Bronchial epithelial cell (primary cell): ENCODE measurements around the gene KHK. TPM values are rescaled to one million over a fixed set of nuclear protein-coding genes. Genes with fewer than 3 reads are reported as not detected.
"Not testable (repeated sequence)": the region's sequence is repeated elsewhere in the genome, so short reads cannot be mapped to it uniquely, and the experiment has no call there.

ENCODE experiments used
- DNase-seq: peaks from one replicate; pipeline ENCODE4 v3.0.0-alpha.2; 2010; ENCODE audit warnings: low read depth
- FAIRE-seq: peaks from 2 replicates; lab custom pipeline; 2011; peaks lifted over from hg19 to GRCh38; lab: Jason Lieb, UNC
- H3K27me3 ChIP-seq: 2 replicates; pipeline ENCODE4 v1.5.1; 2011; ENCODE audit warnings: low read length; ENCODE audit not compliant: control insufficient read depth, insufficient read depth
- H3K36me3 ChIP-seq: 2 replicates; pipeline ENCODE4 v1.5.1; 2011; ENCODE audit warnings: low read length; ENCODE audit not compliant: control insufficient read depth, insufficient read depth
- H3K4me3 ChIP-seq: 2 replicates; pipeline ENCODE4 v1.5.1; 2011; ENCODE audit warnings: mild to moderate bottlenecking, low read depth, low read length, control low read depth
- CTCF ChIP-seq: IDR thresholded peaks from 2 replicates; pipeline ENCODE4 v1.5.1; 2011; ENCODE audit warnings: mild to moderate bottlenecking, moderate library complexity, low read length, control low read depth, inconsistent platforms; ENCODE audit not compliant: insufficient read depth, severe bottlenecking
- total RNA-seq: library from RNA; depleted of rRNA; stranded (reverse); fragments of >200 nt; gene quantifications from 2 replicates; pipeline ENCODE4 v1.2.1, GENCODE V29; 2014

Gene KHK
- total RNA-seq, 1 donor from 2014 or later = 0.53 TPM

GRCh38 chr2:27100036-27100435, 13.5 kb downstream of the KHK start:
- DNase-seq (no peak), FAIRE-seq (no peak)
- TF ChIP-seq CTCF = no peak
- H3K27me3 ChIP-seq = no peaks in the 10 kb centered on the region
- H3K36me3 ChIP-seq = no peaks in the 10 kb centered on the region
- H3K4me3 ChIP-seq = no peak overlapping the region

- Histone ChIP-seq H3K27me3 (peaks cover 2% of the 10 kb centered on the region), H3K36me3 (no peaks in the 10 kb centered on the region), H3K4me3 (no peak overlapping the region)
- DNase-seq (no peak), FAIRE-seq (no peak)
- TF ChIP-seq CTCF = no peak
Observed at GRCh38 chr2:27102329-27102728, 15.8 kb downstream of the KHK start.

GRCh38 chr2:27105981-27106380, 19.4 kb downstream of the KHK start:
- Histone ChIP-seq H3K27me3 (peaks cover 2% of the 10 kb centered on the region), H3K36me3 (no peaks in the 10 kb centered on the region), H3K4me3 (no peak overlapping the region)
- no peak for TF ChIP-seq CTCF
- FAIRE-seq (no peak), DNase-seq (no peak)

- H3K4me3 ChIP-seq = no peak overlapping the region
- no peaks in the 10 kb centered on the region for H3K36me3 ChIP-seq
- no peak for DNase-seq
- no peak for TF ChIP-seq CTCF
- peaks cover 2% of the 10 kb centered on the region for H3K27me3 ChIP-seq
- no peak for FAIRE-seq
Observed at GRCh38 chr2:27108221-27108620, 21.6 kb downstream of the KHK start.

- no peak for DNase-seq
- TF ChIP-seq CTCF = no peak
- no peak for FAIRE-seq
- Histone ChIP-seq H3K4me3 (no peak overlapping the region), H3K27me3 (peaks cover 3% of the 10 kb centered on the region), H3K36me3 (no peaks in the 10 kb centered on the region)
Observed at GRCh38 chr2:27109083-27109482, 22.5 kb downstream of the KHK start.

- FAIRE-seq = not testable (repeated sequence)
Observed at GRCh38 chr2:27110603-27111352, 24.2 kb downstream of the KHK start.

GRCh38 chr2:27111392-27112078, 25.0 kb downstream of the KHK start:
- H3K36me3 ChIP-seq, H3K4me3 ChIP-seq, H3K27me3 ChIP-seq, FAIRE-seq, DNase-seq: not testable (repeated sequence)

More at GRCh38 chr2:27110603-27111352, 24.2 kb downstream of the KHK start:
- not testable (repeated sequence) for H3K36me3 ChIP-seq, H3K27me3 ChIP-seq, DNase-seq, H3K4me3 ChIP-seq
